GM18517 (cell line): ENCODE measurements around the gene RPL18.
"Not testable (repeated sequence)": the region's sequence is repeated elsewhere in the genome, so short reads cannot be mapped to it uniquely, and the experiment has no call there.

Source experiments
- ATAC-seq: cut with Tn5 transposase; IDR thresholded peaks from one replicate; pipeline ENCODE4 v1.9.1; 2021; ENCODE audit warnings: mild to moderate bottlenecking, moderate library complexity; ENCODE audit not compliant: unreplicated experiment

RPL18 gene

GRCh38 chr19:48618916-48619691 is at the start of gene RPL18, which contains the start of gene SPHK2:
Gene RPL18, minus strand, starts transcription at chr19:48619178. Its CDS starts 35 bp downstream, at chr19:48619143.
Gene SPHK2, plus strand, starts transcription at chr19:48619506. Its CDS starts 1,009 bp downstream, at chr19:48620515.
- ATAC-seq, result peak; percentile 91

GRCh38 chr19:48668761-48669160 is 49.8 kb upstream of the RPL18 start:
- ATAC-seq, result no peak

- ATAC-seq, result no peak
Observed at GRCh38 chr19:48668332-48668731, 49.4 kb upstream of the RPL18 start.

GRCh38 chr19:48665786-48666185 is 46.8 kb upstream of the RPL18 start:
- ATAC-seq, result no peak

- no peak for ATAC-seq
Observed at GRCh38 chr19:48664476-48664875, 45.5 kb upstream of the RPL18 start.

GRCh38 chr19:48663667-48664066 is 44.7 kb upstream of the RPL18 start:
- no peak for ATAC-seq

- ATAC-seq, result no peak
Observed at GRCh38 chr19:48661711-48662090, 42.7 kb upstream of the RPL18 start.

GRCh38 chr19:48660852-48661710 is 42.1 kb upstream of the RPL18 start:
- ATAC-seq, result peak; percentile 85

GRCh38 chr19:48659768-48660167 is 40.8 kb upstream of the RPL18 start:
- no peak for ATAC-seq

- no peak for ATAC-seq
Observed at GRCh38 chr19:48658483-48658882, 39.5 kb upstream of the RPL18 start.

- not testable (repeated sequence) for ATAC-seq
Observed at GRCh38 chr19:48657828-48658227, 38.9 kb upstream of the RPL18 start.

GRCh38 chr19:48656840-48657474 is 38.0 kb upstream of the RPL18 start:
- ATAC-seq, result no peak

GRCh38 chr19:48654299-48655059 is 35.5 kb upstream of the RPL18 start:
- ATAC-seq, result no peak

- no peak for ATAC-seq
Observed at GRCh38 chr19:48651683-48652048, 32.7 kb upstream of the RPL18 start.

GRCh38 chr19:48650974-48651682 is 32.1 kb upstream of the RPL18 start:
- no peak for ATAC-seq

- no peak for ATAC-seq
Observed at GRCh38 chr19:48648134-48648533, 29.2 kb upstream of the RPL18 start.

GRCh38 chr19:48646722-48647216 is 27.8 kb upstream of the RPL18 start:
- ATAC-seq, result no peak

- ATAC-seq, result no peak
Observed at GRCh38 chr19:48646001-48646721, 27.2 kb upstream of the RPL18 start, which contains the start of gene CA11. Gene CA11, minus strand, starts transcription at chr19:48646187. Its CDS starts 555 bp downstream, at chr19:48645632.

- no peak for ATAC-seq
Observed at GRCh38 chr19:48645620-48646000, 26.6 kb upstream of the RPL18 start.
